GM12878 (cell line): ENCODE measurements around the gene CFAP97D2.

Experiments used
- CTCF ChIP-seq, 3 experiments: IDR thresholded peaks in 2 of 3; conservative IDR thresholded peaks in 1 of 3; 2 replicates each; pipeline ENCODE4 v1.5.1; 2011; ENCODE audit warnings: low read depth in 3 of 3, low read length in 3 of 3, mild to moderate bottlenecking in 3 of 3, control low read depth in 2 of 3, moderate library complexity in 2 of 3, inconsistent platforms in 1 of 3, mixed read lengths in 1 of 3; ENCODE audit not compliant: control insufficient read depth in 2 of 3, insufficient read depth in 1 of 3; ENCODE audit errors: extremely low read depth in 1 of 3
- IKZF1 ChIP-seq: fragments of 450-650 bp; conservative IDR thresholded peaks from 2 replicates; pipeline ENCODE4 v1.6.1; 2017; ENCODE audit warnings: antibody characterized with exemption, mild to moderate bottlenecking
- MYC ChIP-seq: IDR thresholded peaks from 2 replicates; pipeline ENCODE4 v1.6.1; 2011; ENCODE audit warnings: mild to moderate bottlenecking, low read length, moderate library complexity, inconsistent platforms; ENCODE audit not compliant: insufficient read depth, insufficient replicate concordance, insufficient read length, severe bottlenecking
- NBN ChIP-seq: fragments of 450-650 bp; IDR thresholded peaks from 2 replicates; pipeline ENCODE4 v1.6.1; 2016
- NR2C1 ChIP-seq: fragments of 450-650 bp; IDR thresholded peaks from 2 replicates; pipeline ENCODE4 v1.6.1; 2017; ENCODE audit warnings: antibody characterized with exemption, mild to moderate bottlenecking, moderate library complexity
- POLR2A ChIP-seq: IDR thresholded peaks from 2 replicates; pipeline ENCODE4 v1.6.1; 2011; ENCODE audit warnings: low read depth, mild to moderate bottlenecking, low read length
- SUPT20H ChIP-seq: IDR thresholded peaks from 2 replicates; pipeline ENCODE4 v1.6.1; 2011; ENCODE audit warnings: low read depth, mild to moderate bottlenecking, low read length, moderate library complexity, borderline replicate concordance; ENCODE audit not compliant: control insufficient read depth
- TARDBP ChIP-seq: IDR thresholded peaks from 2 replicates; pipeline ENCODE4 v1.6.1; 2016; ENCODE audit warnings: borderline replicate concordance
- ZBTB33 ChIP-seq: fragments of 450-650 bp; IDR thresholded peaks from 2 replicates; pipeline ENCODE4 v1.6.1; 2017; ENCODE audit warnings: mild to moderate bottlenecking
- ZNF687 ChIP-seq: fragments of 450-650 bp; IDR thresholded peaks from 2 replicates; pipeline ENCODE4 v1.6.1; 2017; ENCODE audit warnings: mild to moderate bottlenecking, moderate library complexity

GRCh38 chr13:114157869-114158495, 21.1 kb upstream of the CFAP97D2 start:
- no peak for TF ChIP-seq ZNF687
- no peak for TF ChIP-seq MYC
- TF ChIP-seq NBN, result no peak
- no peak for TF ChIP-seq TARDBP
- TF ChIP-seq SUPT20H, result no peak
- TF ChIP-seq CTCF (IDR thresholded peaks at IDR 0.05 in 2 of 3, conservative IDR thresholded peaks at IDR 0.05 in 1 of 3; ENCODE audit: control insufficient read depth in 2 of 3, extremely low read depth in 1 of 3, insufficient read depth in 1 of 3, low read depth in 3 of 3, low read length in 3 of 3), result no peak
- no peak for TF ChIP-seq NR2C1
- TF ChIP-seq POLR2A, result no peak
- TF ChIP-seq IKZF1, result no peak
- no peak for TF ChIP-seq ZBTB33
